Natural killer cell treated with Interleukin-12 subunit alpha and Interleukin-12 subunit beta and Interleukin-15 and Interleukin-18, amount 100 ng/mL, for 72 hours (primary cell): ENCODE measurements around the gene C19orf33. TPM values are rescaled to one million over a fixed set of nuclear protein-coding genes. Genes with fewer than 3 reads are reported as not detected.

ENCODE experiments used
- ATAC-seq, 2 donors: fragments of 150-1000 bp; cut with Tn5 transposase in 1 of 2; sonication (Bioruptor Pico), chemical (Tn5 transposase) in 1 of 2; 2 replicates each; pipeline ENCODE4 v1.10.0; 2021
- DNase-seq: peaks from one replicate; pipeline ENCODE4 v3.0.0; 2022; ENCODE audit warnings: low spot score
- H3K27ac Mint-ChIP-seq, 2 donors: 1 replicate in 1 of 2; 2 replicates in 1 of 2; pipeline ENCODE4 v1.8.0; 2022; ENCODE audit warnings: mixed read lengths in 2 of 2, mild to moderate bottlenecking in 1 of 2, moderate library complexity in 1 of 2
- H3K27me3 Mint-ChIP-seq, 2 donors: 1 replicate in 1 of 2; 2 replicates in 1 of 2; pipeline ENCODE4 v1.8.0; 2022; ENCODE audit warnings: mixed read lengths in 2 of 2
- H3K36me3 Mint-ChIP-seq: one replicate; pipeline ENCODE4 v1.8.0; 2022; ENCODE audit warnings: mixed read lengths
- H3K4me1 Mint-ChIP-seq, 2 donors: 1 replicate in 1 of 2; 2 replicates in 1 of 2; pipeline ENCODE4 v1.8.0; 2022; ENCODE audit warnings: low read depth in 2 of 2, mixed read lengths in 2 of 2, mild to moderate bottlenecking in 1 of 2
- H3K4me3 Mint-ChIP-seq: one replicate; pipeline ENCODE4 v1.8.0; 2022; ENCODE audit warnings: mixed read lengths
- H3K9me3 Mint-ChIP-seq: 2 replicates; pipeline ENCODE4 v1.8.0; 2022; ENCODE audit warnings: mixed read lengths
- total RNA-seq, 2 donors: library from RNA; stranded (reverse); gene quantifications; one replicate each; pipeline ENCODE4 v1.2.3, GENCODE V29; 2022

C19orf33 gene
- total RNA-seq, 2 donors from 2014 or later: not detected

GRCh38 chr19:38270587-38271167, 33.4 kb upstream of the C19orf33 start:
- H3K9me3 Mint-ChIP-seq: no peaks in the 10 kb centered on the region
- no peaks in the 10 kb centered on the region for H3K36me3 Mint-ChIP-seq
- H3K4me1 Mint-ChIP-seq: peaks cover 0 to 3% of the 10 kb centered on the region in 2 donors
- ATAC-seq: no peak
- no peak overlapping the region for H3K27ac Mint-ChIP-seq
- peaks cover 13 to 19% of the 10 kb centered on the region in 2 donors for H3K27me3 Mint-ChIP-seq
- DNase-seq: no peak
- H3K4me3 Mint-ChIP-seq: no peak overlapping the region

- no peak for ATAC-seq
Observed at GRCh38 chr19:38273499-38273898, 30.6 kb upstream of the C19orf33 start.

GRCh38 chr19:38274739-38275138, 29.3 kb upstream of the C19orf33 start:
- no peak for ATAC-seq
- H3K36me3 Mint-ChIP-seq: no peaks in the 10 kb centered on the region
- H3K4me1 Mint-ChIP-seq: no peaks in the 10 kb centered on the region

More at GRCh38 chr19:38273499-38273898, 30.6 kb upstream of the C19orf33 start:
- Mint-ChIP-seq H3K36me3 (no peaks in the 10 kb centered on the region), H3K27me3 (peaks cover 5 to 7% of the 10 kb centered on the region in 2 donors), H3K4me3 (no peak overlapping the region), H3K27ac (no peak overlapping the region), H3K4me1 (no peaks in the 10 kb centered on the region), H3K9me3 (no peaks in the 10 kb centered on the region)
- no peak for DNase-seq

GRCh38 chr19:38276942-38277517, 27.0 kb upstream of the C19orf33 start:
- H3K4me3 Mint-ChIP-seq: no peak overlapping the region
- H3K9me3 Mint-ChIP-seq: no peaks in the 10 kb centered on the region
- H3K4me1 Mint-ChIP-seq: peaks cover 0 to 4% of the 10 kb centered on the region in 2 donors
- ATAC-seq (no peak), DNase-seq (no peak)
- H3K27ac Mint-ChIP-seq: no peak overlapping the region
- peaks cover 5 to 9% of the 10 kb centered on the region in 2 donors for H3K27me3 Mint-ChIP-seq
- H3K36me3 Mint-ChIP-seq: no peaks in the 10 kb centered on the region

More at GRCh38 chr19:38274739-38275138, 29.3 kb upstream of the C19orf33 start:
- Mint-ChIP-seq H3K27ac (no peak overlapping the region), H3K27me3 (peaks cover 5 to 7% of the 10 kb centered on the region in 2 donors), H3K4me3 (no peak overlapping the region), H3K9me3 (no peaks in the 10 kb centered on the region)
- DNase-seq: no peak

- no peak for ATAC-seq
- Mint-ChIP-seq H3K9me3 (no peaks in the 10 kb centered on the region), H3K36me3 (no peaks in the 10 kb centered on the region), H3K4me3 (no peak overlapping the region), H3K27ac (no peak overlapping the region), H3K27me3 (peaks cover under 1 to 5% of the 10 kb centered on the region in 2 donors), H3K4me1 (peaks cover 0 to 5% of the 10 kb centered on the region in 2 donors)
- no peak for DNase-seq
Observed at GRCh38 chr19:38277549-38277948, 26.5 kb upstream of the C19orf33 start.

- Mint-ChIP-seq H3K4me1 (peaks cover 0 to 5% of the 10 kb centered on the region in 2 donors), H3K9me3 (no peaks in the 10 kb centered on the region), H3K27me3 (peaks cover 0 to 5% of the 10 kb centered on the region in 2 donors), H3K4me3 (no peak overlapping the region), H3K36me3 (no peaks in the 10 kb centered on the region), H3K27ac (no peak overlapping the region)
- ATAC-seq (no peak), DNase-seq (no peak)
Observed at GRCh38 chr19:38277969-38278680, 25.9 kb upstream of the C19orf33 start.

GRCh38 chr19:38278751-38279150, 25.3 kb upstream of the C19orf33 start:
- Mint-ChIP-seq H3K27ac (no peak overlapping the region), H3K4me3 (no peak overlapping the region), H3K4me1 (peaks cover 0 to 5% of the 10 kb centered on the region in 2 donors), H3K36me3 (no peaks in the 10 kb centered on the region), H3K27me3 (peaks cover 0 to 5% of the 10 kb centered on the region in 2 donors), H3K9me3 (no peaks in the 10 kb centered on the region)
- ATAC-seq (no peak), DNase-seq (no peak)

GRCh38 chr19:38280030-38280921, 23.8 kb upstream of the C19orf33 start:
- Mint-ChIP-seq H3K36me3 (no peaks in the 10 kb centered on the region), H3K9me3 (no peaks in the 10 kb centered on the region), H3K4me3 (no peak overlapping the region), H3K4me1 (peaks cover 0 to 5% of the 10 kb centered on the region in 2 donors), H3K27ac (no peak overlapping the region), H3K27me3 (peaks cover 0 to 5% of the 10 kb centered on the region in 2 donors)
- no peak for DNase-seq
- no peak for ATAC-seq

- ATAC-seq (no peak), DNase-seq (no peak)
- no peaks in the 10 kb centered on the region for H3K9me3 Mint-ChIP-seq
- no peak overlapping the region for H3K4me3 Mint-ChIP-seq
- H3K27ac Mint-ChIP-seq: no peak overlapping the region
- no peaks in the 10 kb centered on the region for H3K36me3 Mint-ChIP-seq
- H3K27me3 Mint-ChIP-seq: peaks cover 0 to 5% of the 10 kb centered on the region in 2 donors
- H3K4me1 Mint-ChIP-seq: peaks cover 0 to 5% of the 10 kb centered on the region in 2 donors
Observed at GRCh38 chr19:38281811-38282566, 22.1 kb upstream of the C19orf33 start.

GRCh38 chr19:38283271-38283670, 20.8 kb upstream of the C19orf33 start:
- ATAC-seq: no peak
- Mint-ChIP-seq H3K9me3 (no peaks in the 10 kb centered on the region), H3K4me3 (no peak overlapping the region), H3K36me3 (no peaks in the 10 kb centered on the region), H3K4me1 (peaks cover 0 to 5% of the 10 kb centered on the region in 2 donors), H3K27me3 (peaks cover 0 to 5% of the 10 kb centered on the region in 2 donors), H3K27ac (no peak overlapping the region)
- no peak for DNase-seq

GRCh38 chr19:38284422-38284821, 19.6 kb upstream of the C19orf33 start:
- Mint-ChIP-seq H3K27me3 (peaks cover 0 to 5% of the 10 kb centered on the region in 2 donors), H3K4me3 (no peak overlapping the region), H3K27ac (no peak overlapping the region), H3K9me3 (no peaks in the 10 kb centered on the region), H3K4me1 (peaks cover 0 to 5% of the 10 kb centered on the region in 2 donors), H3K36me3 (no peaks in the 10 kb centered on the region)
- DNase-seq (no peak), ATAC-seq (no peak)

- H3K27me3 Mint-ChIP-seq: peaks cover 0 to 5% of the 10 kb centered on the region in 2 donors
- H3K36me3 Mint-ChIP-seq: no peaks in the 10 kb centered on the region
- peaks cover 0 to 5% of the 10 kb centered on the region in 2 donors for H3K4me1 Mint-ChIP-seq
- DNase-seq: no peak
- no peak overlapping the region for H3K27ac Mint-ChIP-seq
- H3K9me3 Mint-ChIP-seq: no peaks in the 10 kb centered on the region
- no peak overlapping the region for H3K4me3 Mint-ChIP-seq
- no peak for ATAC-seq
Observed at GRCh38 chr19:38285567-38285966, 18.5 kb upstream of the C19orf33 start.

GRCh38 chr19:38287604-38288003, 16.4 kb upstream of the C19orf33 start:
- Mint-ChIP-seq H3K4me3 (no peak overlapping the region), H3K9me3 (no peaks in the 10 kb centered on the region), H3K4me1 (no peaks in the 10 kb centered on the region), H3K27ac (no peak overlapping the region), H3K36me3 (no peaks in the 10 kb centered on the region), H3K27me3 (no peaks in the 10 kb centered on the region)
- ATAC-seq: no peak
- DNase-seq: no peak
